HFF-Myc (cell line): ENCODE data around the gene RIPK1.
A peak's percentile ranks its signal among the peaks of the same experiment; 100 is the strongest.

Experiments used
- DNase-seq: peaks from one replicate; pipeline ENCODE4 v3.0.0-alpha.2; 2011; ENCODE audit warnings: low read depth; ENCODE audit errors: extremely low read depth
- H3K4me3 ChIP-seq: replicated peaks from 2 replicates; pipeline ENCODE4 v1.5.1; 2011; ENCODE audit warnings: low read depth, mild to moderate bottlenecking, control low read depth, low read length
- TF ChIP-seq, protein P1 (sequence below): IDR thresholded peaks from 2 replicates; pipeline ENCODE4 v1.5.1; 2012; ENCODE audit warnings: mild to moderate bottlenecking, low read depth, low read length, control low read depth; ENCODE audit errors: missing control alignments

The RIPK1 gene

DNA sequence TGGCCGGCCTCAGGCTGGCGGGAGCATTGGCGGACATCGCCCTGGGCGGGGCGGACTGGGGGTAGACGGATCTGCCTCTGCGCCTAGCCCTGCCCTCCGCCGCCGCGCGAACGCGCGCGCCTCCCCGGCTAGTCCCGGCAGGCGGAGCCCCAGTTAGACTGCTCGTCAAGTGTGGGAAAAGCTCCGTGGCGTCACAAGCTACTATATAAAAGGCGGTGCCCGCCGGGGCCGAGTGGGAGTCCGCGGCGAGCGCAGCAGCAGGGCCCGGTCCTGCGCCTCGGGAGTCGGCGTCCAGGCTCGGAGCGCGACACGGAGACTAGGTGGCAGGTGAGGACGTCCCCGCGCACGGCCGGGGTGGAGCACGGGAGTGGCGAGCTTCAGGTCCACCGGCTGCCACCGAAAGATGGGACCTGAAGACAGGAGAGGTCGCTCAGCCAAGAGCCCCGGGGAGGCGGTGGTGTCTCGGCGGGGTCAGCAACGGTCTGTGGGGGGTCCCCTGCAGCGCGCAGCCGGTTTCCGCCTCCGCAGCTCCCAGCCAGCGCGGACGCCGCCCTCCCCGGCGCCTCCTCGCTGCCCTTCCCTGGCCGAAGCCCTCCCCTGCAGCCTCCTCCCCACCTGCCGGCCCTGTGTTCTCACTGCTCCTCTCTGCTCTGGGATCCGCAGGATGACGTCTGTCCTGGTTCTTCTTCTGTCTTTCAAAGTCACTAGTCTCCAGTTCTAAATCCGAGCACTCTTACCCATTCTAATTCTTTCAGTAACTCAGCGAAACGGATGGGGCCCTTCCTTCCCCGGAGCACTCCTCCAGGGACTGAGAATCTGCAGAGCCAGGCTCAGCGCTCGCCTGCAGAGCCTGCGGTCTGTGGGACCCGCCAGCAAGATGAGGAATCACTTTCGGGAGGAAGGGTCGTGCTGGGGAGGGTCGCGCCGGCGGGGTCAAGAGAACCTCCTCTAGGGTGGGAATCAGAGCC lies 4.3 kb upstream of the RIPK1 start:
- H3K4me3 ChIP-seq: peak overlapping the region; percentile 55
- TF ChIP-seq, protein P1, sequence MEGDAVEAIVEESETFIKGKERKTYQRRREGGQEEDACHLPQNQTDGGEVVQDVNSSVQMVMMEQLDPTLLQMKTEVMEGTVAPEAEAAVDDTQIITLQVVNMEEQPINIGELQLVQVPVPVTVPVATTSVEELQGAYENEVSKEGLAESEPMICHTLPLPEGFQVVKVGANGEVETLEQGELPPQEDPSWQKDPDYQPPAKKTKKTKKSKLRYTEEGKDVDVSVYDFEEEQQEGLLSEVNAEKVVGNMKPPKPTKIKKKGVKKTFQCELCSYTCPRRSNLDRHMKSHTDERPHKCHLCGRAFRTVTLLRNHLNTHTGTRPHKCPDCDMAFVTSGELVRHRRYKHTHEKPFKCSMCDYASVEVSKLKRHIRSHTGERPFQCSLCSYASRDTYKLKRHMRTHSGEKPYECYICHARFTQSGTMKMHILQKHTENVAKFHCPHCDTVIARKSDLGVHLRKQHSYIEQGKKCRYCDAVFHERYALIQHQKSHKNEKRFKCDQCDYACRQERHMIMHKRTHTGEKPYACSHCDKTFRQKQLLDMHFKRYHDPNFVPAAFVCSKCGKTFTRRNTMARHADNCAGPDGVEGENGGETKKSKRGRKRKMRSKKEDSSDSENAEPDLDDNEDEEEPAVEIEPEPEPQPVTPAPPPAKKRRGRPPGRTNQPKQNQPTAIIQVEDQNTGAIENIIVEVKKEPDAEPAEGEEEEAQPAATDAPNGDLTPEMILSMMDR: no peak
- DNase-seq: no peak

DNA sequence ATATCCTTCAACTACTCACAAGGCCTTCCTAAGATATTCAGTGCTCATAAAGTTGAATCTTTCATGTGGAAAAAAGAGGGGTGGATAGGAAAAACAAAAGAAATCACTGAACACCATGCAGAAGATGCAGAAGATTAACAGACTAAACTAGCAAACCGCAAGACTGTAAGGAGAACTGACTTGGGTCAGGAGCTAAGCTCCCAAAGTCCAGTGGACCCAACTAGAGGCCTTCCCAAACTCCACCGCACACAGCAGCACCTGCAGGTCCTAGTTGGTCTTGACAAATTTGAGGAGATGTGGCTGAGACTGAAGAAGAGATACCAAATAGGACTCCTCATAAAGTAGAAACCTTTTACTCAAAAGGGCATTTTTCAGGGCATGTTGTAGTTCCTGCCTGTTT lies 3.3 kb downstream of the RIPK1 start:
- H3K4me3 ChIP-seq: no peak overlapping the region
- DNase-seq: no peak
- TF ChIP-seq, protein P1: no peak

DNA sequence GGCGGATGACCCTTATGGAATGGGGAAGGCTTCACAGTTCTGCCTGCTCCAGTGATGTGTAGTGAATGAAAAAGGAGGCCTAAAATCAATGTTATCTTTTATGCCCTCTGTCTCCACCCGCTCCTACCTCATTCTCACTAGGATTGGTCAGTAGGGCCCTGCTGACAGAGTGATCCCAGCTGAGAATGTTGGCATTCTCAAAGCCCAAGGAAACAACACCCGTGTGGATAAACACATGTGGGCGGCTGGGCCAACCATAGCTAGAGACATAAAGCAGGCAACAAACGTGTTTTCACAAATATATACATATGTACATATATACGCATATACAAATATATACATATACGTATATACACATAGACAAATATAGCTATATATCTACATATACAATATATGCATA lies 4.5 kb downstream of the RIPK1 start:
- no peak overlapping the region for H3K4me3 ChIP-seq
- TF ChIP-seq, protein P1: no peak
- DNase-seq: no peak

DNA sequence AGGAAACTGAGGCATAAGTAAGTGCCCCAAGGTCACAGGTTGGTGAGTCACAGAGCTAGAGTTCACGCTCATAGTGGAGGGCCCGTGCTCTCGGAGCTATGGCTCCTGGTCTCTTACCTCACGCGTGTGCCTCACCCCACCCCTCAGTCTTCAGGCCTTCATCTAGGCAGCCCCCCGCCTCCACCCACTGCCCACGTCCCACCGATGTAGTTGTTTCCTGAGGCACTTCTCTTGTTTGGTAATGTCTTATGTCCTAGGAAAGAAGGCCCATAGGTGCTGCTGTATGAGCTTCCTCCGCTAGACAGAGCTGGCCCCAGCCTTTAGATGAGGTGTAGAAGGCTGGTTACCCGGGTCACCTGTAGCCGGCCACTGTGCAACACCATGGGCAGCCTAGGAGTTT lies 5.1 kb downstream of the RIPK1 start:
- no peak overlapping the region for H3K4me3 ChIP-seq
- no peak for DNase-seq
- TF ChIP-seq, protein P1: no peak

DNA sequence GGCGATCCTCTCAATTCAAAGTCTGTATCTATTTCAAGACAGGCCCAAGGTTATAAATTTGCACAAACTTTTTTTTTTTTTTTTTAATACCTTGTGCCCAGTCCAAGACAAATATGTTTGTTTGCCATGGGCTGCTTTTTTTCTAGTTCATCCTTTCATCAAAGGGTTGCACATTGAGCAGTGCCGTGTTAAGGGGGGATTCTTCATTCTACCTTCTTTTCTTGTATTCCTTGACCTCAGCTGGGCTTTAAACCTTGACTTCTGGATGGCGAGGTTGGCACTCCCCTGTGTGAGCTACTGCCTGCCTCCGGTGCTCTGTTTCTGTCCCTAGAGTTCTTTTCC lies 7.4 kb downstream of the RIPK1 start:
- TF ChIP-seq, protein P1: no peak
- no peak for DNase-seq
- H3K4me3 ChIP-seq: no peak overlapping the region

- no peak for DNase-seq
- TF ChIP-seq, protein P1: no peak
Observed at GRCh38 chr6:3076320-3076719, 8.0 kb downstream of the RIPK1 start.

More at GRCh38 chr6:3076320-3076719, 8.0 kb downstream of the RIPK1 start:
- H3K4me3 ChIP-seq: no peak overlapping the region
